Measurements from ENCODE around the gene LPCAT2. TPM values are rescaled to one million over a fixed set of nuclear protein-coding genes. Genes with fewer than 3 reads are reported as not detected.

The LPCAT2 gene
- total and polyA plus RNA-seq, 2 of the 8 experiments (the other 6 are each of a cell fraction or from before 2014, with no cell fraction given) = 2.2 to 10.6 TPM

- no peak overlapping the region for H4K91ac ChIP-seq (replicated peaks; ENCODE audit: insufficient read length, low read length)
- WGBS, 2 experiments (ENCODE audit: extremely low coverage in 1 of 2, insufficient coverage in 1 of 2, insufficient read length in 1 of 2, insufficient replicate concordance in 2 of 2, low coverage in 1 of 2, low lambda C conversion rate in 2 of 2, missing lambda C conversion rate in 1 of 2) = 91% methylated on average over 13 of the region's 13 CpGs; no CpG with 5 or more reads in 1 of the 2 experiments
- no peaks in the 10 kb centered on the region; a peak in 1 of 7 replicates for H3K4me1 ChIP-seq (replicated peaks in 1 of 4; ENCODE audit: control insufficient read depth in 3 of 4, insufficient read depth in 4 of 4, low read length in 3 of 4)
- H3K27ac ChIP-seq (ENCODE audit: low read depth, low read length) = no peak overlapping the region
- no peaks in the 10 kb centered on the region for H3K9me3 ChIP-seq (ENCODE audit: insufficient read depth in 2 of 2, low read depth in 1 of 2, low read length in 1 of 2)
- no peak overlapping the region for H3K4me3 ChIP-seq (ENCODE audit: extremely low read depth in 1 of 4, insufficient read depth in 2 of 4, low read depth in 3 of 4, low read length in 4 of 4)
- H3K14ac ChIP-seq (ENCODE audit: insufficient read length) = no peak overlapping the region
- no peaks in the 10 kb centered on the region for H3K79me2 ChIP-seq (ENCODE audit: control insufficient read depth in 1 of 2, insufficient read depth in 2 of 2, low read length in 2 of 2)
- H4K8ac ChIP-seq (ENCODE audit: extremely low read depth, insufficient read depth, low read length) = no peak overlapping the region
- H3K36me3 ChIP-seq (ENCODE audit: control insufficient read depth in 2 of 4, insufficient read depth in 4 of 4, low read length in 3 of 4) = no peaks in the 10 kb centered on the region; a peak in 2 of 8 replicates
- H3K27me3 ChIP-seq (replicated peaks in 1 of 4; ENCODE audit: control insufficient read depth in 3 of 4, extremely low read depth in 1 of 4, insufficient read depth in 3 of 4, low read length in 3 of 4) = no peaks in the 10 kb centered on the region
- no peak overlapping the region for H3K4me2 ChIP-seq (ENCODE audit: insufficient read depth in 1 of 2, low read depth in 2 of 2, low read length in 2 of 2)
- H3K23me2 ChIP-seq (ENCODE audit: low read depth, low read length) = no peaks in the 10 kb centered on the region
- H3K9ac ChIP-seq (replicated peaks in 1 of 4; ENCODE audit: extremely low read depth in 1 of 4, low read depth in 3 of 4, low read length in 3 of 4) = no peak overlapping the region
- no peak overlapping the region for H2BK120ac ChIP-seq (replicated peaks; ENCODE audit: low read depth, low read length)
- H3K23ac ChIP-seq (ENCODE audit: insufficient read length) = no peak overlapping the region
- H2AFZ ChIP-seq (ENCODE audit: low read length) = no peak overlapping the region
- no peak overlapping the region for H4K5ac ChIP-seq (ENCODE audit: insufficient read length, low read depth, low read length)
- DNase-seq (ENCODE audit: low read depth in 1 of 2, low spot score in 2 of 2) (no peak), FAIRE-seq (no peak)
- POLR2A ChIA-PET (ENCODE audit: partially characterized antibody) = interaction anchor here (2.3 kb wide), 1 partner anchor 7 kb away, joined by 6 read pairs; no protein-coding TSS in a partner anchor
- H3K18ac ChIP-seq (ENCODE audit: extremely low read depth, low read length) = no peak overlapping the region
- CTCF ChIA-PET (ENCODE audit: partially characterized antibody) = interaction anchor here (0.9 to 3.3 kb wide), 2 partner anchors 10 to 15 kb away, joined by 3 to 11 read pairs; no protein-coding TSS in a partner anchor
- H2BK15ac ChIP-seq (ENCODE audit: low read length) = no peak overlapping the region
- H2BK5ac ChIP-seq (ENCODE audit: low read depth, low read length) = no peak overlapping the region
- no peak overlapping the region for H3K4ac ChIP-seq (replicated peaks; ENCODE audit: insufficient read length, low read depth, low read length)
- peaks cover 0 to 4% of the 10 kb centered on the region in 2 experiments for H4K20me1 ChIP-seq (replicated peaks in 1 of 2; ENCODE audit: control insufficient read depth in 1 of 2, insufficient read depth in 2 of 2, low read length in 2 of 2)
- no peaks in the 10 kb centered on the region for H3K79me1 ChIP-seq (ENCODE audit: low read depth, low read length)
- no peak overlapping the region for H2AK5ac ChIP-seq (ENCODE audit: low read depth, low read length)
- no peak overlapping the region for H2BK20ac ChIP-seq (ENCODE audit: low read length)
- no peak overlapping the region for H3K56ac ChIP-seq (replicated peaks; ENCODE audit: insufficient read length, low read depth, low read length)
- H2BK12ac ChIP-seq (ENCODE audit: low read depth, low read length) = no peak overlapping the region
- TF ChIP-seq ATF3 (IDR thresholded peaks at IDR 0.05; ENCODE audit: insufficient read depth, low read depth, low read length) (no peak), TEAD4 (IDR thresholded peaks at IDR 0.05; ENCODE audit: low read depth, low read length) (no peak), ASH2L (IDR thresholded peaks at IDR 0.05; ENCODE audit: low read length) (no peak), SP1 (IDR thresholded peaks at IDR 0.05; ENCODE audit: low read depth, low read length) (no peak), EGR1 (IDR thresholded peaks at IDR 0.05; ENCODE audit: borderline replicate concordance, low read depth, low read length) (no peak), GABPA (IDR thresholded peaks at IDR 0.05; ENCODE audit: borderline replicate concordance, insufficient read depth, low read length) (no peak), YY1 (IDR thresholded peaks at IDR 0.05; ENCODE audit: low read depth, low read length) (no peak), MAFK (IDR thresholded peaks at IDR 0.05; ENCODE audit: low read depth, low read length) (no peak), SP2 (IDR thresholded peaks at IDR 0.05; ENCODE audit: low read length) (no peak), RXRA (IDR thresholded peaks at IDR 0.05; ENCODE audit: insufficient read depth, low read depth, low read length) (no peak), POLR2AphosphoS5 (IDR thresholded peaks at IDR 0.05; ENCODE audit: low read depth, low read length) (no peak), NANOG (IDR thresholded peaks at IDR 0.05; ENCODE audit: insufficient read depth, low read depth, low read length, poor library complexity, severe bottlenecking) (no peak), CREB1 (IDR thresholded peaks at IDR 0.05) (no peak), FOSL1 (IDR thresholded peaks at IDR 0.05; ENCODE audit: insufficient read depth, low read depth, low read length) (no peak)
Measured at GRCh38 chr16:55487048-55487803, 21.6 kb upstream of the LPCAT2 start.
